SW 1271 (cell line): Measurements from ENCODE around the gene GALNT18.
A peak's percentile ranks its signal among the peaks of the same experiment; 100 is the strongest.

Source experiments
- DNase-seq, 2 experiments: peaks; one replicate each; lab custom pipeline; 2025; lab: John Stamatoyannopoulos, UW

The GALNT18 gene

DNA sequence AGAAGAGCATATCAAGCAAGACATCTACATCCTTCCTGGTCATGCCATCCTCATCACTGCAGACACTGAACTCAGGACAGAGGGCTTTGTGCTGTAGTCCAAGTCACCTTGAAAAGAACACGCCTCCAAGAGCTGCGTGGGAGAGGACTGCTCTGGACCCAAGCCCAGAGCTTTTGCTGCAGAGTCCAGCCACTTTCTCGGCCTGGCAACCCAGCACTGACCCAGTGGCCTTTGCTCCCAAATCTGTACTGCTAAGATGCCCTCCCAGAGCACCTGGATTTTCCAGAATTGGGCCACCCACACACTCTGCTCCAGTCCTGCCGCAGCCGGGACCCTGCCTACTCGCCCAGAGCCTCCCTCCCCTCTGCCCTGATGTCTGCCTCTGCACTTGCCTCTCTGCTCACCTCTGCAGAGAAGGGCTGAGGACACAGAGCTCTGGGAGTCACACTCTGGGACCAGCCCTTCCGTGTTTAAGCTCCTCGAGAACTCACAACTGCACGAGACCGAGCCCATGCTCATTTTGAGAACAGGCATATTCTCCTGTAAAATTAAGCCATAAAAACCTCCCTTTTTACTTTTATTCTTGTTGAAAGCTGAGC is 185.0 kb downstream of the GALNT18 start:
- no peak for DNase-seq

DNA sequence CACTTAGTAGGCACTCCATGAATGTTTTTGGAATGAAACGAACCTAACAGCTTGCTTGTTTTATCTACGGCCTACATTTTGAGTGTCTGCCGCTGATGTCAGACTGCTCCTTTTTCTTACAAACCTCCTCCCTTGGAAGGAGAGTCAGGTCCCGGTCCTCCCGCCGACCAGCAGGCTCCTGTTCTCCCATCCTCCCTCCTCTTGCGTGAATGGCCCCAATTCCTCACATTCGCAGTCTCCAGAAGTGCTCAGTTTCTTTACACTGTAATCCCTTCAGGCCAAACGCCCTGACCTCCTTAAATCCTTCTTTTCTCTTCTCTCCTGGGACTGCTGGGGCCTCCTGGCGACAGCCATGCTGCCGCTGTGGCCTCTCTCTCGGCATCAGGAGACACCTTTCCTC is 186.2 kb downstream of the GALNT18 start:
- no peak for DNase-seq

DNA sequence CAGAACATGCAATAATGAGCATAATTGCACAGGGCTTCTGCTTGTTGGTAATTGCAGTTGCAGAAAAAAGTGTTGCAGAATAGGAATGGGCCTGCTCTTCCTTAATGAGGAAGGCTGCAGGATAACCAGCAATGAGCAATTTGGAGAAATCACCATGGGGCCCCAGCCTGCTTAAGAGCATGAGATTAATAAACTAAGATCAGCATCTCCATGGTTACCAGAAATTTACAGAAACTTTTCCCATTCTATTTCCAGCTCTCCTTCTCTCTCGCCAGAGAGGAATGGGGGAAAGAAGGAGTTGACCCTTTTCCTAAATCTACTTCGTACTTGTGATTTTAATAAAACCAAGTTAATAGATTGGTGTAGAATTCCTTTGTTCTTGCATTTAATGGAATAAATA is 187.8 kb downstream of the GALNT18 start:
- no peak for DNase-seq

DNA sequence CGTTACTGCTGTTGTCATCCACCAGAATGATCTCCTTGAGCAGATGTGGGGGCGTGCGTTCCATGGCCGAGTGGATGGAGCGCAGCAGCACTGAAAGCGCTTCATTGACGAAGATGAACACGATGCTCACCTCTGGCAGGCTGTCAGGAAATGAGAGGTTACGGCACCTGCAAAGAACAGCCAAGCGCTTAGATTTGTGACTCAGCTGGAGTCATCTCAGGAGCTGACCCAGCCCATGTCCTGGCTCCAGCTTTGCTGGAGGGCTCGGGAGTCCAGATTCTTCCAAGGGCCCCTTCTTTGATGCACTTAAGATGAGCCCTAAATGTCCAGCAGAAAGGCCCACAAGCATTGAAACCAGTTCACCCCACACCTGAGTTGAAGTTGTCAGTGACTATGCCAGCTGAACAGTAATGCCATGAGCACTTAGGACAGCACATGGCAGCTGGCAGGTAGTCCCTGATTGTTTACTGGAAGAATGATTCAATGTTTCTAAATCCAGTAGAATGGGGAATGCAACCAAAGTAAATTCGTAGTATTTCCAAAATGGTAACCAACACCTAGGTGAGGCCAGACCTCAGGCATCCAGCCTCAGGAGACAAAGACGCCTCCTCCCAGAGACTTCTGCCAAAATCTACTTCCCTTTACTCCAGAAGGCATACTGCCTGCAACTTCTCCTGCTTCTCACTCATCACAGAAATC is 189.0 kb downstream of the GALNT18 start:
- no peak for DNase-seq

DNA sequence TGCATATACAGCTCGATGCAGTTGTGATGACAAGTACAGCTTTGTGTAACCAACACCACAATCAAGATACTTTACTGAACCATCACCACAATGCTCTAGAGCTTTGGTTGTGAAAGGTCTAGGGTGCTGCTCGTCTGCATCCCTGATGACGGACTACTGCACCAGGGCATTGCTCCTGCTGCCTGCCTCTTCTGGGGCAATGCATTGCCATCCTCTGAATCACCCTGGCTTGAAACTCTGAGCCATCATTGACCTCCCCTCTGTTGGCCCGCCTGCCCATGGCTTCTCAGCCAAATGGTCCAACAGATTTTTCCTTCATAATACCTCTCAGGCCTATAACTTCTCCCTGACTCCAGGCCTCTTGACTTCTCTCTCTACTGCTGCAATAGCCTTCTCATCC is 191.4 kb downstream of the GALNT18 start:
- no peak for DNase-seq

DNA sequence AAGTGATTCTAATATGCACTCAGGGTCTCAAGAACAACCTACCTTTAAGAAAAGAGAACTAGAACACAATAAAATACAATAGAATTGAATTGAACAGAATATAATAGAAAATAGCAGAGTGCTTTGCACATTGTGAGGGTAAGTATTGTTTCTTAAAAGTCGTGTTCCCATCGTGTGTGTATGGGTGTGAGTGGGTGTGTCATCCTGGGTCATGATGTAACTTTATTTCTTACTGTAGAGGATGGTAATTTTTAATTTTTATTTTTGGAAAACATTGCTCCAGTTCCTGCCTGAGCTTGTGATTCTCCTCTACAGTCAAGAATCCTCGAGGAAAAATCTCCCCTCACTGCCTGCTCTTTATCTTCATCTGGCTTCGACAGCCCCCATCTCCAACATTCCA is 193.1 kb downstream of the GALNT18 start:
- no peak for DNase-seq

DNA sequence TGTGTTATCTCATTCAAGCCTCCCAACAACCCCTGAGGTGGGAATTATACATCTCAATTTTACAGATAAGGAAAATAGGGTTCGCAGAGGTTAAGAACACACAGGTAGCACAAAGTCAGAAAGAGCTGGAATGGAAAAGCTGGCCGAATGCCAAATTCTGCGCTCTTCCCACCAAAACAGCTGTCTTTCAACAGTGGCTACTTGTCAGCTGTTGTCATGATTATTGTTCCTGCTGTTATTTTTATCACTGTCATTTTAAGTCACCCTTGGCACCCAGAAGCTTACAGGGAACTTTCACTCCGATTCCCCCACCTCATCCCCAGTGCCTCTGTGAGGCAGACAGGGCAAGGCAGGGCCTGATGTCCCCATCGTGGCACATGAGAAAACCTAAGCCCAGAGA is 194.3 kb downstream of the GALNT18 start:
- DNase-seq, result no peak

DNA sequence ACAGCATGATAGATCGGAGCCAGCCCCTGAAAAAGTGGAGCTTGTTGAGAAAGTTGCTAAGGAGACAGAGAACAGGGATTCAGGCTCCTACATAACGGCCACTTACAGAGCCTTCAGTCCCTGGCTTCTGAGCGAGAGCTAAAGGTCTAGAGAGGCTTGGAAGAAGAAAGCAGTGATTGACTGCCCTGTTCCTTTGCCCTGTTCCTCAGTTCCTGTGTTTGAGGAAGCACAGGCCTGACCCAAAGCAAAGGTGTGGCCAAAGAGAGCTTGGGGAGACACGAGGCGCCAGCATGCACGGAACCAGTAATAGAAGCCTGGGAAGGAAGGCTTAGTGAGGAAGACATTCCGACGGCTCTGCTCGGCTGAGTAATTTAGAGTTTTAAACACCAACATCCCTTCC is 194.7 kb downstream of the GALNT18 start:
- DNase-seq, result no peak

DNA sequence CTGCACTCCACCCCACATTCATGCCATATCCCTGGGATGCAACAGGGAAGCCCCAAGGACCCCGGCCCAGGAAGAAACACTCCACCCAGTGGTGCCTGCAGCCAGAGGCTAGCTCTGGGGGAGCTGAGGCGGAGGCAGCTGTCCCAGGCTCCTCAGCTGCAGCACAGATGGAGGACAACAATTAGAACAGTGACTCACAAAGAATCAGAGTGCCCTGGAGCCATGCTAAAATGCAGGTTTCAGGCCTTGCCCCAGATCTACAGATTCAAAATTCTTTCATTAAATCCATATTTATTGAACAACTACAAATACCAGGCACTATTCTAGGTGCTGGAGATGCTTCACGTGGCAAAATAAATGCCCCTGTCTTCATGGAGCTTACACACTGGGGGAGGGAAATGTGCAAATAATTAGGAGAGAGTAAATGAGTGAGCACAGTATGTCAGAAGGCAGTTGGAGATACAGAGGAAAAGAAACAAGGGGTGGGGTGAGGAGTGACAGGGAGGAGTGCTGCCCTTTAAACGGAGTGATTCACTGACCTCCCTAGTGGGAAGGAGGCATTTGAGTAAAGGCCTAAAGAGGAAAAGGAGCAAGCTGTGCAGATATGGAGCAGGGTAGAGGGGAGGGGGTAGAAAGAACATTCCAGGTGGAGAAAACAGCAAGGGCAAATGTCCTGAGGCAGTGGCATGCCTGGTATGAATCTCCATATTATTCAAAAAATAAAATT is 195.4 kb downstream of the GALNT18 start:
- no peak for DNase-seq

DNA sequence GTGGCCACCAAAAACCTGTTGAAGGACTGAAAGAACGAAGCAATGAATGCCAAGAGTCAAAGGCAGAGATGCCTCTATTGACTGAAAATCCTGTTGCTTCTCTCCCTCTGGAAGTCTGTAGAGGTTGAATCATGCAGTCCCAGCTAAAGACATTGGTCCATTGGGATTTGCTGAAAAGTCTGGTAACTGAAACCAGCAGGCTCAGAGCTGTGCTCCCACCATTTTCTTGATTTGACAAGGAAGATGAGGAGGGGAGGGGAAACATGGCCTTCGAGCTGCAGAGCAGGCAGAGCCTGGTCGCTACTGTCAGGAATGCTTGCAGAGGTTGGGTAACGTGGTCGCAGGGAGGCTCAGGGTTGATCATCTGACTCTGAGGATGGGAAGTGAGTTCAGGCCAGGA is 196.0 kb downstream of the GALNT18 start:
- no peak for DNase-seq

DNA sequence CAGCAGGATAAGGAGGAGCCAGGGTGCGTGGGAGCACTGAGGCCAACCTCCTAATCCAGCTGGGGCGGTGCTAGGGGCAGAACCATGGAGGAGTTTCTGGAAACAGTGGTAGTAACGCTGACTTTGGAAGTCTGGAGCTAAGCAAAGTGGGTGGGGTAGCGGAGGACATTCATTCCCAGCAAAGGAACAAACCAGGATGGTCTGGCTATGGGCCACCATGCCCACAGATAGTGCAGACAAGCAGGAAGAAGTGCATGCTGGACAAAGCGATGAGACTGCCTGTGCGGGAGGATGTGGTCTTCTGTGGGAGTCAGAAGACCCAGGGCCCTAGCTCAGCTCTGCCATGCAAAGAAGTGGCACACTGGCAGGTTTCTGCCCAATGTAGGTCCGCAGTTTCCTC is 197.1 kb downstream of the GALNT18 start:
- DNase-seq, result no peak

DNA sequence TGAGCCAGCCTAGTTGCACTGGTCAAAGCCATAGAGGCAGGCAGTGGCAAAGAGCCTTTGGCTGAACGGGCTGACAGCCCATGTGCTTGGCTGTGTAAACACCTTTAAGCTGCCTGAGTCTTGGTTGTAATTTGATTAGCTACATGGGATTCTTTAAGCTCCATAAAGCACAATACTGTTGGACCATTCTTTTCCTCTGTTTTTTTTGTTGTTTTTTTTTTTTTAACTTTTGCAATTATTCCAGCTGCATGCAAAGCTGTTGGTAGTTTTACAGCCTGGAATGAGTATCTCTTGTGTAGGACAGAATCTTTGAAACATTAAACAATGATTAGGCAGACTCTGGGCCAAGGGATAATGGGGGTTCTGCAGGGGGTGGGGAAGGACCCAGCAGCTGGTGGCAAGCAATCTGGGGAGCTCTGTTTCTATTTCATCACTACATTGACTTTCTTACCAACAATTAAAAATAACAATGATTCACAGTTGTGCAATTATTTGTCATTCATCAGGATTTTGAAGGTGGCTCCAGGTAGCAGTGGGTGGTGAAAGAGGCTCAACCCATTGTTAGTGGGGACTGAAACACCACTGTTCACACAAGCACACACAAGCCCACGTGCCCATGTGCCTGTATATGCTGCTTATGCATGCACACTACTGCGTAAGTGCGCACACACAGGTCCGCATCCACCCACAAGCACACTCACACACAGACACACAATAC is 199.2 kb downstream of the GALNT18 start:
- no peak for DNase-seq

DNA sequence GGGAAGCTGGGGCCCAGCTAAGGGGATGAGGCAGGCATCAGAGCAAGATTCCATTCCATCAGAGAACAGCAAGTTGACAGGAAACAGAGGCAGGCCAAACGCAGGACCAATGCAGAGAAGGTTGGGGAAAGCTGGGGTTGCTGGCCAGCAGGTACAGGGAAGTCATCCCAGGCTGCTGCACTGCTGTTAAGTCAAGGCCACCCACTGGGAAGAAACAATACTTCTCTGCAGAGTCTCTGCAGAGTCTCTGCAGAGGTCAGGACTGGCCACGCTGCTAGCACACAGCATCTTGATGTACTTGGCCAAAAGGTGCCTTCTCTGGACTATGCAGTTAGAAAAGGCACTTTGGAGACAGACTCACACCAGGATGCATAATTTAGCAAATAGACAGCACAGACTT is 200.3 kb downstream of the GALNT18 start:
- DNase-seq, result no peak

DNA sequence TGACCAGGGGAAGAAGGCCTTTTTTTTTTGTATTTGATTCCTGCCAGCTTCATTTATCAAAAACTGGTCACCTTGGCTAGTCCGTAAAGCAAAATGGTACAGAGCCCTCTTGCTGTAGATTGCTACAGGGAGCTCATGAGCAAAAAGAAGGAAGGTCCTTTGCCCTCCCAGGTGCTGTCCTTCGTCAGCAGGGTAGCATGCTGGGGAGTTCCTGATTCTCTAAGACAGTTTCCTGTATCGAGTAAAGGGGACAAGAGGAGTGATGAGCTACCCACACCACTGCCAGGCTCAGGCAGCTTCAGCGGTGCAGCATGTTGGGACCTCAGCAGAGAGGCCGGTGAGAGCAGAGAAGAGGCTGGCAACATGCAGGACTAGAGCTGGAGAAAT is 200.9 kb downstream of the GALNT18 start:
- no peak for DNase-seq

DNA sequence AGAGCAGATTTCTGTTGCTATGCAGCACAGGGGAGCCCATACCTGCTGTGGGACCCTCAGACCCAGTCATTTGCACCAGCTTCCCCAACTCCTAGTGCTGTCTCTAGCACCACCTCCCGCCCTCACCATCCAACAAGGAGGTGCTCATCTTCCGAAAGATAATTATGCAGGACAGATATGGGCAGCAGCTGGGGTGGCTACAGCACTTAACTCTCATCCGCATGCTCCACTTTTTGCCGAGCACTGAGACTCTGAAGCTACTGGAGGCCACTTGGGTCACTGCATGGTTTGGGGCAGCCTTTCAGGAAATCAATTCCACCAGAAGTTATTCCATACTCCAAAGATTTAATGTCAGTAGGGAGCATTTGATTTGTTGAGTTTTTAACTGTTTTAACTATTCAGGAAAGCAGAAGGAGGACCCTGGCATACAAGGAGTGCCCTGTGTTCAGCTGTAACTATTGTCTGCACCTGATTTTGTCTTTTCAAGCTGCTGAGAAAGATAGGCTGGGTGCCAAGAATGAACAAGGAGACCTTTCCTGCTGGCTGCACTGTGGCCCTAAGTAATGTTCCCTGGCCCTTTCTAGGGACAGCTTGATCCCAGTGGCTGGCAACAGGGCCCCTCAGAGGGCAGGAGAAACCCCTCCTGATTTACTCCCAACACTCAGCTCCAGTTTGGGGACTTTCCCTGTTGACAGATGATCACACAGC is 201.5 kb downstream of the GALNT18 start:
- no peak for DNase-seq

DNA sequence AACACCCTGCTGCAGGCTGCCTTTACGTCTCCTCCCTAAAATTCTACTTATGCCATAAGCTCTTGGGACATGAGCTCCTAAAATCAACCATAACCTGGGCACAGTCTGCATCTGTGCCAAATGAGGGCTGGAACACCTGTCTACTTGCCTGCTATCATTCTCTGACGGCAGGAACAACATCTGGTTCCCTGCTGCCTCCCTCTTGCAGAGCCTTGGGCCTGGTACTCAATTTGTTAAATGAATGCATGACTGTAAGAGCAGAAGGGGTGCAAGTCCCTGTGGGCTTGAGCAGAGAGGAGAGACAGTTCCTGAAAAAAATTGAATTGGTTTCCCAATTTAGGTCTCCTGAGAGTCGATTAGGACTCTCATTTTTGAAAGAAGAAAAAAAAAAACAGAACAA is 202.1 kb downstream of the GALNT18 start:
- DNase-seq, result no peak

DNA sequence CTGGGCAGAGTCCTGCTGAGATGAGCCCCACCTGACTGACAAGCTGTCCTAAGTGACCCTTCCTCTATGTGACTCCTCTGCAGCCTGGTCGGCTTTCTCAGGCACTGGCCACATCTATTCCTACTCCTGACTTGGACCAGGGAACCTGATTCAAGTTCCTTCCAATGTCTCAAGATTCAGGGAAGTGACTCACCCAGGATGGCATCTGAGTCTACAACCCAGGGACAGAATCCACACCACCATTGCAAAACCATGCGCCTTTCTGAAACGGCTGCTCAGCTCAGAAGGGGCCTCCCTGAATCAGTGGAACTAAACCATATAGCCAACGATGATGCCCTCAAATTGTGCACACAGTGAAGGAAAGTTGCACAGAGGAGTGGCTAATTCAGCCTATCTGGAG is 204.9 kb downstream of the GALNT18 start:
- DNase-seq, result peak in 1 of 2 experiments; percentile 33

DNA sequence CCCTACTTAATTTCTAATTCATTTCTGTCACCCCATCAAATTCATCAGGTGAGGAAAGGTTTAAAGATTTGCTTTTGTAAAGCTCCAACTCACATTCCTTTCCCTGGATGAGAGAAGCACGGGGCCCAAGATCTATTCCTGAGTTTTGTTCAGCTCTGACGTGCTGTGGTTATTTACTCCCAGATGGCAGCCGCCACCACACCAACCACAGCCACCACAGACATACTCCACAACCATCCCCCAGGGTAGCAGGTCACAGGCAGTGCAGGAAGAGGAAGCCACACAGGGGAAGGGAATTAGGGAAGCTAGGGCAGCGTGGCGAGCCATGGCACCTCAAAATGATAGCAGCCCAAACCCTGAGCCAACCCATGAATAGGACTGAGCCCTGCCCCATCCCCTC is 205.3 kb downstream of the GALNT18 start:
- DNase-seq, result no peak

DNA sequence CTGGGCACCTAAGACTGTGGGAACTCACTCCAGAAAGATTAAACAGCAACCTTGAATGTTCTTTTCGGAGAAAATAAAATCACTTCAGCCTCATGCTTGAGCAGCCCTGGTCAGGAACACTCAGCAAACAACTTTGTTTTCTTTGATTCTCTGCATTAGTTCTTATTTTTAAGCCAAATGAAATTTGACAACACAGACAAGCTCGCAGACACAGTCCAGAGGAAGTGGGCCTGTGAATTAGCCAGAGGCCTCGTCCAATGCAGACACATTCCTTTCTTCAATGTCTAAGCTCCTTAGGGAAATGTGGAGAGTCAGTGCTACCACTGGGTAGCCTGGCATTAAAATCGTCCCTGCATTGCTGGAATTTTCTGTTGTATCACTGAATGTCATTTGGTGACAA is 205.9 kb downstream of the GALNT18 start:
- DNase-seq, result no peak

DNA sequence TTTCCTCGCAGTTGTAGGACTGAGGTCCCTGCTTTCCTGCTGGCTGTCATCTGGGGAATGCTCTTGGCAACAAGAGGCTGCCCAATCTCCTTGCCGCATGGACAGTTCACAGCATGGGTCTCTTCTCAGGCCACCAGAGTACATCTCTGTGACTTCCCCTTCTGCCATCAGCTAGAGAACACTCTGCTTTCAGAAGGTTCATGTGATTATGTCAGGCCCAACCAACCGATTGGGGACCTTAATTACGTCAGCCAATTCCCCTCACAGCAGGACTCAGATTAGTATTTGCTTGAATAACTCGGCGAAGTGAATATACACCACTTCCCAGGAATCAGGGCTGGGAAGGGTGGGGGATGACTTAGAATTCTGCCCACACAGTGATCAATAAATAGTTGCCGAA is 206.8 kb downstream of the GALNT18 start:
- DNase-seq, result no peak

DNA sequence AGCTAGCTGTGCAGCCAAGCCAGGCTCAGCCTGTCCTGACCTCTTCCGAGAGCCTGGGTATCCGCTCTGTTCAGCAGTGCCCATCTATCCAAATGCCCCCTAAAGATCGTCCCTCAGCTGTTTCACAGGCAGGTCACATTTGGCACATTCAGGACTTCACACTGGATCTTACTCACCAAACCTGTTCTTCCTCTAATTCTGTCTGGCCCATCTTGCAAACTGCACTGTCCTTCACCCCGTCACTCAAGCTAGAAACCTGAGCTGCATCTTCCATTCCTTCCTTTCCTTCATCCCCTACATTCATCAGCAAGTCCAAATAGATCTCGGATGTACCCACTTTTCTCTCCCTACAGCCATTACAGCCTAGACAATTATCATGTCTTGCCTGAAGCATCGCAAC is 208.0 kb downstream of the GALNT18 start:
- DNase-seq, result no peak

DNA sequence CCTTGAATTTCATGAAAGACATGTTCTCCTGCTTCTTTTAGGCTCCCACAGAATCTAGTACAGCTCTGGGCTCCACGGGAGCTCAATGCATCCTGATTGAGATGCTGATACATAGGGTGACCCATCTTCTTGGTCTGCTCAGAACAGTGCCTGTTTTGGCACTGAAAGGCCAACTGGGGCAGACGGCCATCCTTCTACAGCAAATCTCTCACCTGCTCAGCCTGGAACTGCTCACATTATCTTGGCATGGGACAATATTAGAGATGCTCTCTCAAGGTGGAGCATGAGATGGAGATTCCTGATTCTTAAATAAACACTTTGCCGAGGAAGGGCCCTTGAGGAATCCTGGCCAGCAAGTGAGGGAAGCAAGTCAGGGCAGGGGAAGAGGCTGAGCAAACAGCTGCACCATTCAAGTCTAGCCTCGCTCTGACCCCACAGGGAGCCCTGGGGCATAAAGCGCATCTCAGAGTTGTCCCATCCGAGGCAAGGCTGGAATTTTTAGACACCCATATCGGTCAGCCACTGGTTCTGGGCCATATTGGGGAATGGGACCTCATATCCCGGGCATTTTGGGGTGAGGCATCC is 210.3 kb downstream of the GALNT18 start:
- no peak for DNase-seq
